GM19099 (cell line): ENCODE measurements around the gene RREB1.

ENCODE experiments used
- POLR2A ChIP-seq: IDR thresholded peaks from 3 replicates; pipeline ENCODE4 v1.6.1; 2011; ENCODE audit warnings: low read depth; ENCODE audit not compliant: insufficient read length; ENCODE audit errors: extremely low read depth

The RREB1 gene, protein sequence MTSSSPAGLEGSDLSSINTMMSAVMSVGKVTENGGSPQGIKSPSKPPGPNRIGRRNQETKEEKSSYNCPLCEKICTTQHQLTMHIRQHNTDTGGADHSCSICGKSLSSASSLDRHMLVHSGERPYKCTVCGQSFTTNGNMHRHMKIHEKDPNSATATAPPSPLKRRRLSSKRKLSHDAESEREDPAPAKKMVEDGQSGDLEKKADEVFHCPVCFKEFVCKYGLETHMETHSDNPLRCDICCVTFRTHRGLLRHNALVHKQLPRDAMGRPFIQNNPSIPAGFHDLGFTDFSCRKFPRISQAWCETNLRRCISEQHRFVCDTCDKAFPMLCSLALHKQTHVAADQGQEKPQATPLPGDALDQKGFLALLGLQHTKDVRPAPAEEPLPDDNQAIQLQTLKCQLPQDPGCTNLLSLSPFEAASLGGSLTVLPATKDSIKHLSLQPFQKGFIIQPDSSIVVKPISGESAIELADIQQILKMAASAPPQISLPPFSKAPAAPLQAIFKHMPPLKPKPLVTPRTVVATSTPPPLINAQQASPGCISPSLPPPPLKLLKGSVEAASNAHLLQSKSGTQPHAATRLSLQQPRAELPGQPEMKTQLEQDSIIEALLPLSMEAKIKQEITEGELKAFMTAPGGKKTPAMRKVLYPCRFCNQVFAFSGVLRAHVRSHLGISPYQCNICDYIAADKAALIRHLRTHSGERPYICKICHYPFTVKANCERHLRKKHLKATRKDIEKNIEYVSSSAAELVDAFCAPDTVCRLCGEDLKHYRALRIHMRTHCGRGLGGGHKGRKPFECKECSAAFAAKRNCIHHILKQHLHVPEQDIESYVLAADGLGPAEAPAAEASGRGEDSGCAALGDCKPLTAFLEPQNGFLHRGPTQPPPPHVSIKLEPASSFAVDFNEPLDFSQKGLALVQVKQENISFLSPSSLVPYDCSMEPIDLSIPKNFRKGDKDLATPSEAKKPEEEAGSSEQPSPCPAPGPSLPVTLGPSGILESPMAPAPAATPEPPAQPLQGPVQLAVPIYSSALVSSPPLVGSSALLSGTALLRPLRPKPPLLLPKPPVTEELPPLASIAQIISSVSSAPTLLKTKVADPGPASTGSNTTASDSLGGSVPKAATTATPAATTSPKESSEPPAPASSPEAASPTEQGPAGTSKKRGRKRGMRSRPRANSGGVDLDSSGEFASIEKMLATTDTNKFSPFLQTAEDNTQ (N-terminal part only)

GRCh38 chr6:7107578-7108195, at the start of gene RREB1:
TSS of gene RREB1 (plus strand) at chr6:7107961. CDS start at chr6:7181912, 73,951 bp downstream.
- peak; percentile 55 for TF ChIP-seq POLR2A

GRCh38 chr6:7058250-7058923, 49.4 kb upstream of the RREB1 start:
- no peak for TF ChIP-seq POLR2A

GRCh38 chr6:7060769-7061516, 46.8 kb upstream of the RREB1 start:
- TF ChIP-seq POLR2A: no peak

GRCh38 chr6:7062451-7063162, 45.2 kb upstream of the RREB1 start:
- no peak for TF ChIP-seq POLR2A

GRCh38 chr6:7067305-7067704, 40.5 kb upstream of the RREB1 start:
- no peak for TF ChIP-seq POLR2A

- no peak for TF ChIP-seq POLR2A
Observed at GRCh38 chr6:7071405-7071804, 36.4 kb upstream of the RREB1 start.

- TF ChIP-seq POLR2A: no peak
Observed at GRCh38 chr6:7073082-7073820, 34.5 kb upstream of the RREB1 start.

GRCh38 chr6:7073821-7074525, 33.8 kb upstream of the RREB1 start:
- no peak for TF ChIP-seq POLR2A

DNA sequence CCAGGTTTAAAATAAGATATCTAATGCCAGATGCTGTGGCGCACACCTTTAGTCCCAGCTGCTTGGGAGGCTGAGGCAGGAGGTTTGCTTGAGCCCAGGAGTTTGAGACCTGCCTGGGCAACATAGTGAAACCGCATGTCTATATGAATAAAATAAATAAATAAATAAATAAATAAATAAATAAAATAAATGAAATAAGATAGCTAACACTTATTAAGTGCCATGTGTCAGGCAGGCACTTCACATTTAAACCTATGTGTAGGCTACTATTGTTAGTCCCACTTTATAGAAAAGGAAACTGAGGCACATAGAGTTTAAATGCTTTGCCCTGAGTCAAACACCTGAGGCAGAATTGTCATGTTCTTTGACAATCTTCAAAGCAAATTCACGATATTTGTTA, 32.9 kb upstream of the RREB1 start:
- TF ChIP-seq POLR2A: no peak

DNA sequence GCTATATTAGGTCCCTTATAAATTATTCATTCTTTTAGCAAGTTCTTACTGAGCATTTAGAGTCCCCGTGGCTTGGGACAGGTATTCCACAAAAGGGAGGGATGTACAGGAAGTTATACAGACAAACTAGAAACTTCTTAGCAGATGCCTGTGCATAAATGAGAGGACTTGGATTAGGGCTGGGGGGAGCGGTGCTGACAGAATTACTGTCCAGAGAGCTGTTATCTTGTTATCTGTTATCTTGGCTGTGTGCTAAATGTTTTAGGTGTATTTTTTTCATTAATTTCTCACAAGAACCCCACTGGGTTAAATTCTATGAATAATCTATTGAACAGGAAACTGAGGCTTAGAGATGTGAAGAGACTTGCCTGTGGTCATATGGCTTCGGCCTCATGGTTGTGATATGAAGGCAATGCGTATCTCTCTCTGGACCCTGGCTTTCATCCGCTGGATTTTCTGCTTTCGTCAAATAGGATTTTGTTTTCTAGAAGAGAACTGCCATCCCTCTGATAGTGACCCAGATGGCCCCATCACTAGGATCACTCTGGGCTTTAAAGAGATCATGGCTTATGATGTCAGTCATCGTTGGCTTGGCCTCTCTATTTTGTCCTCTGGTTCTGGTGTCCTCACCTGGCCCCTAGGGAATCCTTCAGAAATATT, 32.3 kb upstream of the RREB1 start:
- TF ChIP-seq POLR2A: no peak

GRCh38 chr6:7077856-7078255, 29.9 kb upstream of the RREB1 start:
- TF ChIP-seq POLR2A: no peak

GRCh38 chr6:7078856-7079255, 28.9 kb upstream of the RREB1 start:
- no peak for TF ChIP-seq POLR2A

DNA sequence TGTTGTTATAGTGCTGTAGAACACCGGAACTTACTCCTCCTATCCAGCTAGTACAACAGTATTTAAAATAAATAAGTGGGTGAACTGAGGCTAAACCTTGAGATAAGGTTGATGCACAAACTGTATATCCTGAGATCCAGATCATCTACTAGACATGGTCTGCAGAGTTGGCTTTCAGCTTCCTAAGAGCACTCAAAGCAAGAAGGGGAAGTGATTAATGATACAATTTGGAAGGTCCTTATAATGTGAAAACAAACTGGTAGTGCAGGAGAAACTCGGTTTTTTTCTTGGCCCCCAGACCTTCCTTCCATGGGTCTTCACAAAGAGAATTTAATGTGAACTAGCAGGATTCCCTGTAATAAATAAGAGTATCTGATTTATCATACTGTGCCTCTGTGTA, 27.4 kb upstream of the RREB1 start:
- no peak for TF ChIP-seq POLR2A
